HG03045 (cell line): ENCODE measurements around the gene OR51F2.
"Not testable (repeated sequence)": the region's sequence is repeated elsewhere in the genome, so short reads cannot be mapped to it uniquely, and the experiment has no call there.

Source experiments
- ATAC-seq: cut with Tn5 transposase; IDR thresholded peaks from one replicate; pipeline ENCODE4 v1.9.1; 2021; ENCODE audit warnings: mild to moderate bottlenecking, moderate library complexity; ENCODE audit not compliant: unreplicated experiment

OR51F2 gene

GRCh38 chr11:4821021-4821420 lies at the start of gene OR51F2:
TSS of gene OR51F2 (plus strand) at chr11:4821321. CDS start at chr11:4821422, 101 bp downstream.
- no peak for ATAC-seq

- no peak for ATAC-seq
Observed at GRCh38 chr11:4782454-4782853, 38.7 kb upstream of the OR51F2 start.

- no peak for ATAC-seq
Observed at GRCh38 chr11:4797206-4797605, 23.9 kb upstream of the OR51F2 start.

- ATAC-seq, result no peak
Observed at GRCh38 chr11:4798427-4799183, 22.5 kb upstream of the OR51F2 start.

GRCh38 chr11:4801316-4801715 lies 19.8 kb upstream of the OR51F2 start:
- not testable (repeated sequence) for ATAC-seq

GRCh38 chr11:4804280-4804679 lies 16.8 kb upstream of the OR51F2 start, which contains the start of gene OR52R1:
TSS of gene OR52R1 (minus strand) at chr11:4804380. CDS start at chr11:4804380, 0 bp downstream.
- ATAC-seq, result no peak

- no peak for ATAC-seq
Observed at GRCh38 chr11:4808476-4808875, 12.6 kb upstream of the OR51F2 start.

- no peak for ATAC-seq
Observed at GRCh38 chr11:4809246-4809645, 11.9 kb upstream of the OR51F2 start.

GRCh38 chr11:4825132-4825531 lies 4.0 kb downstream of the OR51F2 start:
- no peak for ATAC-seq

- ATAC-seq, result no peak
Observed at GRCh38 chr11:4826425-4826824, 5.3 kb downstream of the OR51F2 start.

GRCh38 chr11:4830346-4830745 lies 9.2 kb downstream of the OR51F2 start:
- ATAC-seq, result no peak

GRCh38 chr11:4830909-4831308 lies 9.8 kb downstream of the OR51F2 start:
- no peak for ATAC-seq

- no peak for ATAC-seq
Observed at GRCh38 chr11:4839851-4840549, 18.9 kb downstream of the OR51F2 start.

GRCh38 chr11:4848908-4849532 lies 27.9 kb downstream of the OR51F2 start, which contains the start of gene OR51S1:
TSS of gene OR51S1 (minus strand) at chr11:4849208. CDS start at chr11:4849208, 0 bp downstream.
- no peak for ATAC-seq

GRCh38 chr11:4851033-4851432 lies 29.9 kb downstream of the OR51F2 start:
- no peak for ATAC-seq

GRCh38 chr11:4854286-4854685 lies 33.2 kb downstream of the OR51F2 start:
- not testable (repeated sequence) for ATAC-seq

- no peak for ATAC-seq
Observed at GRCh38 chr11:4862447-4863236, 41.5 kb downstream of the OR51F2 start.

- ATAC-seq, result no peak
Observed at GRCh38 chr11:4863876-4864275, 42.8 kb downstream of the OR51F2 start.

GRCh38 chr11:4865855-4866254 lies 44.7 kb downstream of the OR51F2 start:
- ATAC-seq, result no peak
